ENCODE measurements around the gene NADK2.
"Not testable (repeated sequence)": the region's sequence is repeated elsewhere in the genome, so short reads cannot be mapped to it uniquely, and the experiment has no call there.

The NADK2 gene

GRCh38 chr5:36206913-36207312, 34.8 kb downstream of the NADK2 start:
- no peak for DNase-seq (ENCODE audit: low read depth)
- no peak overlapping the region for H3K4me3 ChIP-seq (ENCODE audit: low read length)
- TF ChIP-seq CTCF (conservative IDR thresholded peaks at IDR 0.05; ENCODE audit: low read length): no peak

GRCh38 chr5:36205329-36205728, 36.4 kb downstream of the NADK2 start:
- TF ChIP-seq CTCF (conservative IDR thresholded peaks at IDR 0.05; ENCODE audit: low read length): no peak

GRCh38 chr5:36202521-36202961, 39.2 kb downstream of the NADK2 start:
- no peak overlapping the region for H3K4me3 ChIP-seq (ENCODE audit: low read length)
- TF ChIP-seq CTCF (conservative IDR thresholded peaks at IDR 0.05; ENCODE audit: low read length): no peak
- peak; percentile 40 for DNase-seq (ENCODE audit: low read depth)

More at GRCh38 chr5:36205329-36205728, 36.4 kb downstream of the NADK2 start:
- no peak for DNase-seq (ENCODE audit: low read depth)
- H3K4me3 ChIP-seq (ENCODE audit: low read length): no peak overlapping the region

GRCh38 chr5:36200513-36200912, 41.2 kb downstream of the NADK2 start:
- DNase-seq (ENCODE audit: low read depth): no peak
- H3K4me3 ChIP-seq (ENCODE audit: low read length): no peak overlapping the region
- no peak for TF ChIP-seq CTCF (conservative IDR thresholded peaks at IDR 0.05; ENCODE audit: low read length)

GRCh38 chr5:36199620-36200019, 42.1 kb downstream of the NADK2 start:
- TF ChIP-seq CTCF (conservative IDR thresholded peaks at IDR 0.05; ENCODE audit: low read length): no peak
- no peak overlapping the region for H3K4me3 ChIP-seq (ENCODE audit: low read length)
- peak; percentile 35 for DNase-seq (ENCODE audit: low read depth)

GRCh38 chr5:36198783-36199182, 42.9 kb downstream of the NADK2 start:
- not testable (repeated sequence) for DNase-seq (ENCODE audit: low read depth); H3K4me3 ChIP-seq (ENCODE audit: low read length)

- peak; percentile 33 for DNase-seq (ENCODE audit: low read depth)
- TF ChIP-seq CTCF (conservative IDR thresholded peaks at IDR 0.05; ENCODE audit: low read length): no peak
- H3K4me3 ChIP-seq (ENCODE audit: low read length): no peak overlapping the region
Measured at GRCh38 chr5:36198281-36198680, 43.4 kb downstream of the NADK2 start.

- DNase-seq (ENCODE audit: low read depth): no peak
- H3K4me3 ChIP-seq (ENCODE audit: low read length): no peak overlapping the region
- no peak for TF ChIP-seq CTCF (conservative IDR thresholded peaks at IDR 0.05; ENCODE audit: low read length)
Measured at GRCh38 chr5:36193746-36194145, 48.0 kb downstream of the NADK2 start.

GRCh38 chr5:36184408-36184807, 57.3 kb downstream of the NADK2 start:
- not testable (repeated sequence) for H3K4me3 ChIP-seq (ENCODE audit: low read length); DNase-seq (ENCODE audit: low read depth)
